ENCODE results near the gene P2RY2.
"Not testable (repeated sequence)": the region's sequence is repeated elsewhere in the genome, so short reads cannot be mapped to it uniquely, and the experiment has no call there.

P2RY2 gene

GRCh38 chr11:73227571-73228211, 9.6 kb downstream of the P2RY2 start:
- no peak for DNase-seq (ENCODE audit: low read depth in 2 of 2, low spot score in 1 of 2)

- DNase-seq (ENCODE audit: low read depth in 2 of 2, low spot score in 1 of 2), result no peak
Observed at GRCh38 chr11:73228268-73229134, 10.4 kb downstream of the P2RY2 start.

GRCh38 chr11:73229321-73229895, 11.3 kb downstream of the P2RY2 start:
- DNase-seq (ENCODE audit: low read depth in 2 of 2, low spot score in 1 of 2), result no peak

GRCh38 chr11:73229896-73230875, 12.1 kb downstream of the P2RY2 start:
- DNase-seq (ENCODE audit: low read depth in 2 of 2, low spot score in 1 of 2), result no peak

- no peak for DNase-seq (ENCODE audit: low read depth in 2 of 2, low spot score in 1 of 2)
Observed at GRCh38 chr11:73230931-73231330, 12.8 kb downstream of the P2RY2 start.

- not testable (repeated sequence) for DNase-seq (ENCODE audit: low read depth in 2 of 2, low spot score in 1 of 2)
Observed at GRCh38 chr11:73232487-73232886, 14.4 kb downstream of the P2RY2 start.

- no peak for DNase-seq (ENCODE audit: low read depth in 2 of 2, low spot score in 1 of 2)
Observed at GRCh38 chr11:73233211-73233610, 15.1 kb downstream of the P2RY2 start.

- DNase-seq (ENCODE audit: low read depth in 2 of 2, low spot score in 1 of 2), result no peak
Observed at GRCh38 chr11:73233692-73234470, 15.8 kb downstream of the P2RY2 start.

- no peak for DNase-seq (ENCODE audit: low read depth in 2 of 2, low spot score in 1 of 2)
Observed at GRCh38 chr11:73234471-73235181, 16.5 kb downstream of the P2RY2 start.

GRCh38 chr11:73235236-73235786, 17.2 kb downstream of the P2RY2 start:
- no peak for DNase-seq (ENCODE audit: low read depth in 2 of 2, low spot score in 1 of 2)

GRCh38 chr11:73236205-73236765, 18.2 kb downstream of the P2RY2 start:
- DNase-seq (ENCODE audit: low read depth in 2 of 2, low spot score in 1 of 2), result no peak

- no peak for DNase-seq (ENCODE audit: low read depth in 2 of 2, low spot score in 1 of 2)
Observed at GRCh38 chr11:73236854-73237253, 18.8 kb downstream of the P2RY2 start.

- DNase-seq (ENCODE audit: low read depth in 2 of 2, low spot score in 1 of 2), result no peak
Observed at GRCh38 chr11:73237471-73238290, 19.6 kb downstream of the P2RY2 start.

- DNase-seq (ENCODE audit: low read depth in 2 of 2, low spot score in 1 of 2), result no peak
Observed at GRCh38 chr11:73239111-73239521, 21.0 kb downstream of the P2RY2 start.

GRCh38 chr11:73239571-73240189, 21.6 kb downstream of the P2RY2 start:
- no peak for DNase-seq (ENCODE audit: low read depth in 2 of 2, low spot score in 1 of 2)

GRCh38 chr11:73240190-73240781, 22.2 kb downstream of the P2RY2 start:
- no peak for DNase-seq (ENCODE audit: low read depth in 2 of 2, low spot score in 1 of 2)

GRCh38 chr11:73241300-73241699, 23.2 kb downstream of the P2RY2 start:
- DNase-seq (ENCODE audit: low read depth in 2 of 2, low spot score in 1 of 2), result no peak
